Epidermal melanocyte (primary cell): ENCODE data around the gene ACSM6.

ENCODE experiments used
- DNase-seq: peaks from one replicate; pipeline ENCODE4 v3.0.0; 2011; ENCODE audit warnings: low spot score; ENCODE audit not compliant: insufficient read length

The ACSM6 gene

DNA sequence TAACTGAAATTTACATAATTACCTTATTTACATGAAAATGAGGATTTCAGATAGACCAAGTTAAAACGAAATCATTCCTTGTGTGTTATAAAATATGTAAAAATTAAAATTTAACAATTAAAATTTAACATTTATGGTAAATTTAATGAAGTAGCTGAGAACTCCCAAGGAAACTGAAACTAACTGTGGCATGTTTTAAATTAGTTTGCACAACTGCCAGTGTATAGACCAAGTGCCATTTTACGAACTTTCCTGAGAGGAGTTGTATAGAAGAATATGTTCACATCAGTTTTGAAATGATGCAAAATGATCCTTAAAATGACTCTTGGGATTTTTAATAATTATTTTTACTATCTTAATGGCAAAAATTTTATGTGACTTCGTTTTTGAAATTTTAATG lies 73.2 kb downstream of the ACSM6 start:
- DNase-seq: no peak

DNA sequence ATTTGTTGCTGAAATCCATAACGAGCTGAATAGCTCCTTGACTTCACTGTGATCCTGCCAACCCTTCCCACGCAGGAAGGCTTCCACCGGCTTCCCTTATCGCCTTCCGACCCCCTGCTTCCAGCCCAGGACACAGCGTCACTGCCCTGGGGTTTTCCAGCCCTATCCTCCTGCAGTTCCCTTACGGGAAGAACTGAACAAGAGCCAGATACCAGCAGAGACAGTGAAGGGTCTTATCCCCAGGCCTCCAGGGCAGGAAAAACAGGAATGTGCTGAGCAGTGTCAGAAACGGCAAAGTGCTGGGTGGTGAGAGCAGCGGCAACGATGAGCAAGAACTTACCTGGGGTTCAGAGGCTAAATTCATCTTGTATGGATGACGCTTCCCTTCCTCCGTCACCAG lies 74.4 kb downstream of the ACSM6 start:
- DNase-seq: no peak

DNA sequence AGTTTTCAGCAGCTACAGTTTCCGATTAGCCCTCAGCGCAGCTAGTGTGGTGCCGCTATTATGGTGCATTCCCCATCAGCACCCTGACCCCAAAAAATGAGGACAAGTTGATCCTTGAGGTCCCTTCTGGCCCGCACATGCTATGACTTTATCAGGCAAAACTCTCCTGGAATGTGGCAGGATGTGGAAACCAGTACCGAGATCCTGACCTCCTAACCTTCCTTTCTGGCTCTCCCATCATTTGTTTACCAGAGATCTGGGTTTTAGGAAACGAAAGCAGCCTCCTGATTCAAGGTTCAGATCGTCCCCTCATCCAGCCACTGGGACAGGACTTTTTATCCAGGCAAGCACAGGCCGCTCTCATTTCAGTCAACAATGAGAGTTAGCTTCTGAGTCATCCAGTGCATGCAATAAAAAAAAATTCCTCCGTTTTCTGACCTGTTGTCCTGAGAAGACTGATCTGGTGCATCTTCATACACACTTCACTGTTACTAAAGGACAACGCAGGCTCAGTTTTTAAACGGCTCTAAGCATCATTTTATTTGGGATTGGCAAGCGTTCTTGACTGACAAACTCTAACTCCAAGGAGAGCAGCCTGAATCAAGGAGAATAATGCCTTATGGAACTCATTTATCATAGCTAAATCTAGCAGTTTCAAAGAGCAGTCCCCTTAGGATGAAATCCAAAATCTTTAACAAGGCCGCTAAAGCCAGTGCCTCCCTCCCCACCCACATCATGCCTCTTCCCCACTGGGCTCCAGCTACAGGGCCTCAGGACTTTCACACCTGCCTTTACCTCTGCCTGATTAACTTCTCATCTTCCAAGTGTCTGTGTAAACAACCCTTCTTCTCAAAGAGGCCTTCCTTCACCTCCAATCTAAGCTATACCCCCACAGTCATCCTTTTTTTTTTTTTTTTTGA lies 79.6 kb downstream of the ACSM6 start:
- DNase-seq: no peak

DNA sequence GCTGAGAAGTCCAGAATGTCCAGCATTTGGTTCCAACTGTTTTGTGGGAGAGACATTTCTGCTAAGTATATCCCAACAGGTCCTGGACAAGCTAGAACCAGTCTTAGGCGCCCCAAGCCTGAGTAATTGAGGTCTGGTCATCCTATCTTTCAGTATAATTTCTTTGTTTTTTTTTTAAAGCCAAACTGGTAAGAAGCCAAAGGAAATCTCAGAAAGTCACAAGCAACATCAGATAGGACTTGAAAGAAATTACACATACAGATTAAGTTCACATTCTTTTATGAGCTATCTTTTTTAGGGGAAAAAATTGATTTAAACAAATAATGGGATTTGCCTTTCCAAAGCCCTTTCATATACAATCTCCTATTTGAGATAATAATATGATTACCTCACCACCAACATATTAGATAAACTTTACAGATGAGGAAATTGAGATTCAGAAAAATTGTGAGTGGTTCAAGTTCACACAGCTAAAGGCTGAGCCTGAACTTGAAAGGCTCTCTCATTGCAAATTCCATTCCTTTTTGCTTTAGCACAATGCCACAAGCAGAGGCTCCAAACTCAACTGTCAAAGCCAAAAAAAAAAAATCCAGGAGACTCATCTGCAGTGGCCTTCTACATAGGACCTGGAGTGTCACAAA lies 81.8 kb downstream of the ACSM6 start:
- DNase-seq: no peak

DNA sequence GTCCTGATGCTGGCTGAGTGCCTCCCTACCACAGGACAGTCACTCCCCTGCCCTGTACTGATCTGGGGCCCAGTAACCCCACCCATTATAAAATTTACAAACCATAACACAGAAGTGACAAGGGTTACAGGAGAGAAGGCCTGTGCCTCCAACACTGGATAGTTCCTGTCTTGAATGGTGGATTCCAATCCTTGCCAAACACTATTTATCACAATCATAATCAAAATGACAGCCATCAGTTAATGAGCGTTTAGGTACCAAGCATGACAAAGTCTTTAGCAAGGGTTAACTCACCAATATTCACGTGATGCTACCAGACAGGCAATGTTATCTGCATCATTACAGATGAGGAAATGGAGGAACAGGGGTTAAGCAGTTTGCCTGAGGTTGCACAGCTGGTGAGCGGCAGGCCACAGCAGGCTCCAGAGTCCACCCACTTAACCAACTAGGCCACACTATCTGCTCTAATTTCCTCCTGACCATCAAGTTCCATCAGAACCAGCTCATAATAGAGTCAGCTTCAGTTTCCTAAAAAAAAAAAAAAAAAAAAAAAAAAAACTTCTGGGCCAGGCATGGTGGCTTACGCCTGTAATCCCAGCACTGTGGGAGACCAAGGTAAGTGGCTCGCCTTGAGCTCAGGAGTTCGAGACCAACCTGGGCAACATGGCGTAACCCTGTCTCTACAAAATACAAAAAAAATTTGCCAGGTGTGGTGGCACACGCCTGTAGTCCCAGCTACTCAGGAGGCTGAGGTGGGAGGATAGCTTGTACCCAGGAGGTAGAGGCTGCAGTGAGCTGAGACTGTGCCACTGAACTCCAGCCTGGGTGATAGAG lies 82.5 kb downstream of the ACSM6 start:
- no peak for DNase-seq

DNA sequence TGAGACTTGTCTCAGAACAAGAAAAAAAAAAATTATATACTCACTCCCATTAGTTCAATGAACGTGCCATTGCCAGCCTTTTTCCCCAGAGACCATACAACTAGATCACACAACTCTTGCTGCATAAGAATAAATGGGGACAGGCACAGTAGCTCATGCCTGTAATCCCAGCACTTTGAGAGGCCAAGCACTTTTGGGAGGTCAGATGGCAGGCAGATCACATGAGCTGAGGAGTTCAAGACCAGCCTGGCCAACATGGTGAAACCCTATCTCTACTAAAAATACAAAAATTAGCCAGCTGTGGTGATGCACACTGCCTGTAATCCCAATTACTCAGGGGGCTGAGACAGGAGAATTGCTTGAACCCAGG lies 83.1 kb downstream of the ACSM6 start:
- DNase-seq: no peak

DNA sequence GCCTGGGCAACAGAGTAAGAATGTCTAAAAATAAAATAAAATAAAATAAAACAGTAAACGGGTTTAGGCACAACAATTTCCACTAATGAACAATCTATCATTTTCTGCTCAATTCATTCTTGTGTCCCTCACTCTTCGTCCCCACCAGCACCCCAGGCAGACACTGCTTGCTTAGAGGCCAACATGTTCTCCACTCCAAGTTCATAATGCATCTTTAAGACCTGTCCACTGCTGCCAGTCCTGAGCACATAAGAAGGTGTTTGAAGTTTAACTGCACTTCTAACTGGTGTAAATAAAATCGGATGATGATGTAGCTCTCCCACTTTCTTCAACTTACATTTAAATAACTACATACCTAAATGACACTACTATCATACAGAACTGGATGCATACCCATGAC lies 83.6 kb downstream of the ACSM6 start:
- no peak for DNase-seq
